ENCODE data around the gene LSM14B. TPM values are rescaled to one million over a fixed set of nuclear protein-coding genes. Genes with fewer than 3 reads are reported as not detected.

The LSM14B gene
- total RNA-seq, 1 experiment from 2014 or later, result 40.4 TPM

DNA sequence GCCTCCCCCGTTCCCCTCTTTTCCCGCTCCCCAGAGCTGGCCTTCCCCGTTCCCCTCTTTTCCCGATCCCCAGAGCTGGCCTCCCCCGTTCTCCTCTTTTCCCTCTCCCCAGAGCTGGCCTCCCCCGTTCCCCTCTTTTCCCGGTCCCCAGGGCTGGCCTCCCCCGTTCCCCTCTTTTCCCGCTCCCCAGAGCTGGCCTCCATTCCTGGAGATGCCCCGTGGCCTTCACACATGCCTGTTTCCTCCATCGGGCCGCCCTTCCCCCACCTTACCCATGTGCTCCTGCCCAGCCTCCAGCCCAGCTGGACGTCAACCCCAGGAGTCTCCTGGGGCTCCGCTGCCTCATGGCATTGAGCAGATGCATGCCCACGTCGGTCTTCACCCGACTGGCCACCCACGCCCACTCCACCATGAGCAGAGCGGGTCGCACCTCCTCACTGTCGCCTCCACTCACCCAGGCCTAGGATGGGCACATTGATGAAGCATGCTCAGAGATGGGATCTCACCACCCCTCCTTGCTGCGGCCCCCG, 29.6 kb downstream of the LSM14B start:
- in situ Hi-C loops (cut with HindIII; ENCODE audit: low pct_unique_long_range_greater_than_20kb, low sequenced_read_pairs), result no loop called here
- DNase-seq (ENCODE audit: low read depth, low spot score), result no peak

DNA sequence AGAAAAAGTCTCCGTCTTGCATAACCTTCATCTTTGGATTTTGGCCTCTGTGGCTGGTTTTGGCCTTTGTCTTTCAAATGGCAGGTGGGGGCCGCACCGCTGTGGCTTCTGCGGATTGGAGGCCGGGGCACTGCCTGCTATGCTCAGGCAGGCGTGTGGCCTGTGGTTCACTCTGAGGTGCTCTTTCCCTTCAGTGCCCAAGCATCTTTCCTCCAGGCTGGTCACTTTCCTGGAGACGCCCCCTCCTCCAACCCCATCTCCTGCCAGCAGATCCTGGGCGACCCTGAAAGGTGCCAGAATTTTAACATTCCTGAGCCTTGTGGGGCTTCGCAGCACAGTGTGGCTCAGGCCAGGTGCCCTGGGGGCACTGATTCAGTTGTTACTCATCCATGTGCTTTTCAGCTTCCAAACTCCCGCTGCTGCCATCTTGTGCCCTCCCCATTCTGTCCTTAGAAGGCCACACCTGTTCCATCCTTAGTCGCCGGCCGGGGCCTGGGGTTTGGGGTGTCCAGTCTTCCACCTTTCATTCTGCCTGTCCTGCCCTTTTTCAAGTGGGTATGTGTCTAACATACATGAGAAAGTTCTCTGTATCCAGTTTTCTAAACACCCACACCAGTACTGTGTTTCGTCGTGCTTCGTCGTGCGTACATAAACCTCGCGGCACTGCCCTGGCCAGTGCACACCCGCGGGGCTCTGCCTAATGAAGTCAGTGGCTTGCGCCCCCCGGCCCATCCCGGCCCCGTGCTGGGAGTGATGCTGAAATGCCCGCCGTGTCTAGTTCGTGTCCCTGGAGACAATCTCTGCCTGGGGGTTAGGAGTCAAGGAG, 33.4 kb downstream of the LSM14B start:
- in situ Hi-C loops (cut with HindIII; ENCODE audit: low pct_unique_long_range_greater_than_20kb, low sequenced_read_pairs), result no loop called here
- no peak for DNase-seq (ENCODE audit: low read depth, low spot score)

DNA sequence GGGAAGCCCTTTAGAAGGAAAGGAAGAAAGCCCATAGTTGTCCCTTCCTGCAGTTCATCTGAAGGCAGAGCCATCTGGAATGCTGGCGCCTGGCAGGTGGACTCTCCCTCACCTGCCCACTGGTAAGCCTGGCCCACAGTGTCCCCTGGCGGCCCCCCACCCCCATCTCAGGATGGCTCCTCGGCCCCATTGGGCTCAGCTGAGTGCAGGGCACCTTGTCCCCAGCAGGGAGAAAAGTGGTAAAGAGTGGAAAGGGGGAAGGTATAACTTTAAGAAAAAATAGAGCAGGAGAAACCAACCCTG, 33.9 kb downstream of the LSM14B start:
- in situ Hi-C loops (cut with HindIII; ENCODE audit: low pct_unique_long_range_greater_than_20kb, low sequenced_read_pairs), result no loop called here
- no peak for DNase-seq (ENCODE audit: low read depth, low spot score)

DNA sequence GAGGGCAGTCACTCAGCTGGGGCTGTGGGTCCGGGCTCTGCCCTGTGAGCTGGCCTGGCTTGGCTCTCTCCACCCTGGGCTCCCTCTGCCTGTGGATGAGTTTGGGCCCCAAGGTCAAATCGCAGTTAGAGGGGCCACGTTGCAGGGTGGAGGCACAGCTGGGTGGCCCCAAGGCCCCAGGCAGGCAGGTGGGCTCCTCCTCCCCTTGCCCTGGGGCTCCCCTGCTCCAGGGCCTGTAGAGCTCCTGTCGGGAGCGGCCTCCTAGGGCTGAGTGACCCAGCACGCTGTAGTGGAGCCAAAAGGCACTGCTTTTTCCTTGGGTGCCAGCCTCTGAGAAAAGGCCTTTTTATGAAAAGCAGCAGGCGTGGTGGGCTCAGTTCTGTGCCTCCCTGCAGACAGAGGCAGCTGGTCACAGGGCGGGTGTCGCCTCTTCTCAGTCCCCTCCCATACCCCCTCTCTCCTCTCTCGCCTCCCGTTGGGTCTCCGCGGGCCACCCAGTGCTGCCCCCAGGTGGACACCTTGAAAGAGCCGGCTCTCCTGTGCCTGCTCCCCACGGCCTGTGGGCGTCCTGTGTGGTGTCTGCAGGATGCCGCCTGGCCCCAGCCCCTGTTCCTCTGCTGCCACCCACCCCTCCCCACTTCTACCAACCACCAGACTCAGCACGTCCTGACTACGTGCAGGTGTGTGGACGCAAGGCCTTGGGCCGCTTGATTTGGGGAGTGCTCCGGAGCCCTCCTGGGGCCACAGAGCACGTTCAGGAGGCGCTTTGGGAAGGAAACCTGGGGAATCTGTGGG, 34.5 kb downstream of the LSM14B start:
- peak; percentile 77 for DNase-seq (ENCODE audit: low read depth, low spot score)
- in situ Hi-C loops (cut with HindIII; ENCODE audit: low pct_unique_long_range_greater_than_20kb, low sequenced_read_pairs), result no loop called here

DNA sequence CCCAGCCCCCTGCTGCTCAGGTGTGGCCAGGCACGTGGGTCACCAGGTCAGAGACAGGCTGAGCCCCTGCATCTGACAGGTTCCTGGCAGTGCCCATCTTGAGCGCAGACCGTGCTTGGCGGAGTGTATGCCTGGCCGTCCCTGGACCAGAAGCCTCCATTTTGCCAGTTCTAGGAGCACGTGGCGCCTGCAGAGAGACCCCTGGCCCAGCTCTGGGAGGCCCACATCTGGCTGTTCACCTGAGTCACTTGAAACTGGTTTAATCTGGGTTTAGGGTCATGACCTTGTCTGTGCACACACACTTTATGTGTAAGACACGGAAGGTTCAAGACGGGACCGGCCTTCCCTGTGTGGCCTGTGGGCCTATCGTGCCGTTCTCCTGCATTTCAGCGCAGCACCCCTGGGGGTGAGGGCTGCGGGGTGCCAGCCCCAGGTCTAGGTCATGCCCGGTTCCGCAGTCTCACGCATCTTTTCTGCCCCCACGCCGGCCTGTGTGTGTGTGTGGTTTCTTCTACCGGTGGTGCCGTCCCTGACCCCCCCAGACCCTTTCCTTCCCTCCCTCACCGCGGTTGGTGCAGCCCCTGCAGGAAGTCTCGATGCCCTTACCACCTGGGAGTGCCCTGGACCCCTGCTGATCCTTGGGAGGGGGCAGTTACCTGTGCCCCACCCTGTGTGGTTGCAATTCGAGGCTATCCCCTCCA, 35.3 kb downstream of the LSM14B start:
- in situ Hi-C loops (cut with HindIII; ENCODE audit: low pct_unique_long_range_greater_than_20kb, low sequenced_read_pairs), result no loop called here
- DNase-seq (ENCODE audit: low read depth, low spot score), result no peak

DNA sequence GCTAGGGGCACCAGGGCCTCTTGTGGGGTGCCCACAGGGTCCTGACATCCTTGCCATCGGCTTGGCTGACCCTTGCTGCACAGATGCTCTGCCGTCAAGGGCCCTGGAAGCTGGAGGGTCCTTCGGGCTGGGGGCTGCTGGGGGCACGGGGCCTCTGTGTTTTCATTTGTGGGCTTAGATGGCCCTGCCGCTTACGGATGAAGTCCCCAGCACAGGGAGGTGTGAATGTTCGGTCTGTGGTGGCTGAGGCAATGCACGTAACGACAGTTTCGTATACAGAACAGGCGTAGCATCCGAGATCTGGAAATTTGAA, 35.8 kb downstream of the LSM14B start:
- no peak for DNase-seq (ENCODE audit: low read depth, low spot score)
- in situ Hi-C loops (cut with HindIII; ENCODE audit: low pct_unique_long_range_greater_than_20kb, low sequenced_read_pairs), result no loop called here

DNA sequence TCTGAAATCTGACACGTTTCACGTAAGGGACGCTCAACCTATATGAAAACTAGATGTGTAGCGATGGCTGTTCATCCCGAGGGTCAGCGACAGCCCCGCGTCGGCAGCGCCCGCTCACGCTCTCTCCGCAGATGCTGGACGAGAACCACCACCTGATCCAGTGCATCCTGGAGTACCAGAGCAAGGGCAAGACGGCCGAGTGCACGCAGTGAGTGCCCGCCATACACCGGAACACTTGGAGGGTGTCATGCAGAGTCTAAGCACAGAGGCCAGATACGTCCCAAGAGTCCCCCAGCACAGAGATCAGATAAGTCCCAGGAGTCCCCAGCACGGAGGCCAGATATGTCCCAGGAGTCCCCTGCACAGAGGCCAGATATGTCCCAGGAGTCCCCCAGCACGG, 36.3 kb downstream of the LSM14B start:
- in situ Hi-C loops (cut with HindIII; ENCODE audit: low pct_unique_long_range_greater_than_20kb, low sequenced_read_pairs), result no loop called here

DNA sequence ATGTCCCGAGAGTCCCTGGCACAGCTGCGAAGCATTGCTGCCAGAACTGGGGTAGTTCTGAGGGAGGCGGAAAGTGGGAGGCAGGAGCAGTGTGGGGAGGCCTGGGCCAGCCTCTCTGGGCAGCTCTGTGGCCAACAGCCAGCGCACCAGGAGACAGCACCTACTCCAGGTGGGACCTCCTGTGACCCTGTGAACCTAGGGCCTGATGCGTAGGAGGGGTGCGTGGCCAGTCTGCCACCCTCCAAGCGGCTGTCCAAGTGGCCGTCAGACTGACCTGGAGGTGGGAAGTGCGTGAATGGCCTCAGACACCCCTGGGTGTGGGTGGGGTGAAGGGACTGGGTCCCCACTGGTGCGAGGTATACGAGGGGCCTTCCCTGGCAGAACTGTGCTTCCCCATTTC, 36.8 kb downstream of the LSM14B start:
- in situ Hi-C loops (cut with HindIII; ENCODE audit: low pct_unique_long_range_greater_than_20kb, low sequenced_read_pairs), result no loop called here
- DNase-seq (ENCODE audit: low read depth, low spot score), result no peak

More for the DNA sequence above, 36.3 kb downstream of the LSM14B start:
- DNase-seq (ENCODE audit: low read depth, low spot score), result no peak

DNA sequence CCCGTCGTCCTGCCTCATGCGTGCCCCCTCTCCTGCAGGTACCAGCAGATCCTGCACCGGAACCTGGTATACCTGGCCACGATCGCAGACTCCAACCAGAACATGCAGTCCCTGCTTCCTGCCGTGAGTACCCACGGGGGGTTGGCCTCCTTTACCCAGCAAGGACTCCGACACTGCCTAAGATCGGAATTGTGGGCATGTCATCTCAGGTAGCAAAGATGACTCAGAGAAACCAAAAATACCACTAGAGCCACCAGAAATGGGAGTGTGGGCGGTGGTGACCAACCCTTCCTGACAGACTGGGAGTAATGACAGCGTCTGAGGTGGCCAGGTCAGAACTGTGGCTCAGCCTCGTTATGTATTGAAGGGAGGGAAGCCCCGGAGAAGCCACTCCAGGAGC, 37.6 kb downstream of the LSM14B start:
- in situ Hi-C loops (cut with HindIII; ENCODE audit: low pct_unique_long_range_greater_than_20kb, low sequenced_read_pairs), result no loop called here
- DNase-seq (ENCODE audit: low read depth, low spot score), result no peak

DNA sequence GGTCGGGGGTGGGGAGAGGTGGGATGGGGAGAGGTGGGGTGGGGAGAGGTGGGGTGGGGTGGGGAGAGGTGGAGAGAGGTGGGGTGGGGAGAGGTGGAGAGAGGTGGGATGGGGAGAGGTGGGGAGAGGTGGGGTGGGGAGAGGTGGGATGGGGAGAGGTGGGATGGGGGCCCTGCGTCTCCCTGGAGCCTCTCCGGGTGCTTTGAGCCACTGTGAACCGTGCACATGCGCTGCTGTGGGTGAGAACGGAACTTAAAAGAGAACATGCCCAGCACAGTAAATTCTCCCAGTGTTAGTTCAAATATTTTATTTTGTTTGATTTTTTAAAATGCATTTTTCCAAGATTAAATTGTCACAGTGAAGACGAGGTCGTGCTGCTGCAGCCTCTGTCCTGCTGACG, 38.0 kb downstream of the LSM14B start:
- in situ Hi-C loops (cut with HindIII; ENCODE audit: low pct_unique_long_range_greater_than_20kb, low sequenced_read_pairs), result no loop called here
- no peak for DNase-seq (ENCODE audit: low read depth, low spot score)

DNA sequence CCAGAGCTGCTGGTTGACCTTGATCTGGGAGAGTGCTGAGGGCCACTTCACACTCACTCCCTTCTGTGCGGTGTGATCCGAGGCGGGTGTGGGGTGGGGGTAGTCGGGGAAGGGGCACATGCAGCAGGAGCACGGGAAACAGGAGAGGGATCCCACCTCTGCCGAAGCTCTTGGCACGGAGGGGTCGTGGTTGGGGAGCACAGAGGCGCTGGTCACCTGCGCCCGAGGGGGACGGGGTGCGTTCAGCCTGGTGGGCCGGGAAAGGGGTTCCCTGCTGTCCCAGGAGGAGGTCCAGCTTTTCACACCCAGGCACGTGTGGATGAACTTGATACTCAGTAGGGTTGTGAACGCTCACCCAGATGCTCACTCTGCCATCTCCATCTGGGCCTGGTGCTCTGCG, 38.6 kb downstream of the LSM14B start:
- in situ Hi-C loops (cut with HindIII; ENCODE audit: low pct_unique_long_range_greater_than_20kb, low sequenced_read_pairs), result no loop called here
- DNase-seq (ENCODE audit: low read depth, low spot score), result no peak

DNA sequence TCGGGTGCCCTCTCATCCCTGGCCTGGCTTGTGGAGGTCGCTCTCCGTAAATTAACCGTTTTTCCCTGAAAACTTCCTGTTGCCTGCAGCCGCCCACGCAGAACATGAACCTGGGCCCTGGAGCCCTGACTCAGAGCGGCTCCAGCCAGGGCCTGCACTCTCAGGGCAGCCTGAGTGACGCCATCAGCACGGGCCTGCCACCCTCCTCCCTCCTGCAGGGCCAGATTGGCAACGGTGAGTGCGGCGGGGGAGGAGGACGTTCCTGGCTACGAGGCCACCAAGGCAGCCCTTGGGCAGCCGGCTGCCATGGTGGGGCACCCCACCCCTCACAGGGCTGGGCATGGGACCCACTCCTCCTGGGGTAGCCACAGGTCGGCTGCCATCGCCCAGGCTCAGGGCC, 39.1 kb downstream of the LSM14B start:
- in situ Hi-C loops (cut with HindIII; ENCODE audit: low pct_unique_long_range_greater_than_20kb, low sequenced_read_pairs), result no loop called here

DNA sequence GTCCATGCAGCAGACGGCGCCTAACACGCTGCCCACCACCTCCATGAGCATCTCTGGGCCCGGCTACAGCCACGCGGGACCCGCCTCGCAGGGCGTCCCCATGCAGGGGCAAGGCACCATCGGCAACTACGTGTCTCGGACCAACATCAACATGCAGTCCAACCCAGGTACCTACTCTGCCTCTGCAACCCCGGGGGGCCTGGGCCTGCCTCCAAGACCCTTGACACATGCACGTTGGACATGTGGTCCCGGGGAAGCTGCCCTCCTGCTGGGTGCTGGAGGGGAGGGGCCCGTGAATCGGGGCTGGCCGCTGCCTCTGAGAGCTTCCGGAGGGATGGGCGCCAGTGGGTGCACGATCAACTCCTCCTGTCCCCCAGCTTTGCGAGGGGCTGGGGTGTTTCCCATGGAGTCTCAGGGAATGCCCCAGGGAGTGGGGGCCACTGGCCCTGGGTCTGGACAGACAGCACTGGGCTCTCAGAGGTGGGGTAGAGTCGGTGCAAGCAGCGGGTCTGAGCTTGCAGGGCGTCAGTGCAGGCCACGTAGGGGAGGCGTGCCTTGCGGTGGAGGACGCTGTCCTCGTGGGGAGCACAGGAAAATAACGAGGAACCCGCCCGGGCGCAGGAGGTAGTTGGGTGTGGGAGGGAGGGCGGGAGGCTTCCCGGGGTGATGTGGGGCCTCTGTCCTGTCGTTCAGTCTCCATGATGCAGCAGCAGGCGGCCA, 40.6 kb downstream of the LSM14B start:
- in situ Hi-C loops (cut with HindIII; ENCODE audit: low pct_unique_long_range_greater_than_20kb, low sequenced_read_pairs), result no loop called here
- no peak for DNase-seq (ENCODE audit: low read depth, low spot score)

More for the DNA sequence above, 39.1 kb downstream of the LSM14B start:
- DNase-seq (ENCODE audit: low read depth, low spot score), result no peak

DNA sequence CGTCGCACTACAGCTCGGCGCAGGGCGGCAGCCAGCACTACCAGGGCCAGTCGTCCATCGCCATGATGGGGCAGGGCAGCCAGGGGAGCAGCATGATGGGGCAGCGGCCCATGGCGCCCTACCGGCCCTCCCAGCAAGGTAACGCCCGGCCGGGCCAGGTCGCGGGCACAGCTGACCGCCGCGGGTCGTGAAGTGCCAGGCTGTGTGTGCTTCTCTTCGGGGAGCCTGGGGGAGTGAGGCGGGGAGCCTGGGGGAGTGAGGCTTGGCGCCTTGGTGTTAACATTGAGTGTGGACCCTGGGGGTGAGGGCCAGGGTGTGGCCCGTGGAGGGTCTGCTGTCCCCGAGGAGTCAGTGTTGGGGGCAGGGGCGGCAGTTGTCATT, 41.2 kb downstream of the LSM14B start:
- in situ Hi-C loops (cut with HindIII; ENCODE audit: low pct_unique_long_range_greater_than_20kb, low sequenced_read_pairs), result no loop called here
- DNase-seq (ENCODE audit: low read depth, low spot score), result no peak

DNA sequence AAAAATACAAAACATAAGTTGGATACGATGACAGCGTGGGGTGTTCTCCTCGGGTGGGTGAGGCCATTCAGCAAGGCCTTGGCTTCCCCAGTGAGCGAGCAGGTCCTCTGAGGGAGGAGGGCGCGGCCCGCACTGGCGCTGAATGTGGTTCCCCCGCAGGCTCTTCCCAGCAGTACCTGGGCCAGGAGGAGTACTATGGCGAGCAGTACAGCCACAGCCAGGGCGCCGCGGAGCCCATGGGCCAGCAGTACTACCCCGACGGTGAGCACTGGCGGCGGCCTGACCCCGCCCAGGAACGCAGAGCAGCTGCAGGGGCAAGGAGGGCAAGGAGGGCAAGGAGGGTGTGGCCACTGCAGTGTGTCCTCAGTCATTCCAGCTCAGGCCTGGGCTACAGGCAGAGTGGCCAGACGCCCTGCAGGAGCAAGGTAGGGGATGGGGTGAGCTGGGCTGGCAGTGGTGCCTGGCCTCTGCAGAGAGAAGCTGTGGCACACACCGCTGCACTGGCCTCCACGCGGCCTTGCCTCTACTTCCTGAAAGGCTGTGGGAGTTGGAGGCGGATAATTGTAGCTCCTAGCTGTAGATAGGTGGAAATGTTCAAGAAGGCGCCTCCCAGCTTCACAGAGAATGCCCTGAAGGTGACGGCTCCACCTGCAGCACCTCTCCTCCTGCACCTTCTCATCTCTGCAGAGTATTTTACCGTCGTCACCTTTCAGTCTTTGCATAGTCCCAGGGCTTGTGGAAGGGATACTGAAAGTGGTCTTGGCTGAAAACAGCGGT, 41.9 kb downstream of the LSM14B start:
- in situ Hi-C loops (cut with HindIII; ENCODE audit: low pct_unique_long_range_greater_than_20kb, low sequenced_read_pairs), result no loop called here
- DNase-seq (ENCODE audit: low read depth, low spot score), result no peak

DNA sequence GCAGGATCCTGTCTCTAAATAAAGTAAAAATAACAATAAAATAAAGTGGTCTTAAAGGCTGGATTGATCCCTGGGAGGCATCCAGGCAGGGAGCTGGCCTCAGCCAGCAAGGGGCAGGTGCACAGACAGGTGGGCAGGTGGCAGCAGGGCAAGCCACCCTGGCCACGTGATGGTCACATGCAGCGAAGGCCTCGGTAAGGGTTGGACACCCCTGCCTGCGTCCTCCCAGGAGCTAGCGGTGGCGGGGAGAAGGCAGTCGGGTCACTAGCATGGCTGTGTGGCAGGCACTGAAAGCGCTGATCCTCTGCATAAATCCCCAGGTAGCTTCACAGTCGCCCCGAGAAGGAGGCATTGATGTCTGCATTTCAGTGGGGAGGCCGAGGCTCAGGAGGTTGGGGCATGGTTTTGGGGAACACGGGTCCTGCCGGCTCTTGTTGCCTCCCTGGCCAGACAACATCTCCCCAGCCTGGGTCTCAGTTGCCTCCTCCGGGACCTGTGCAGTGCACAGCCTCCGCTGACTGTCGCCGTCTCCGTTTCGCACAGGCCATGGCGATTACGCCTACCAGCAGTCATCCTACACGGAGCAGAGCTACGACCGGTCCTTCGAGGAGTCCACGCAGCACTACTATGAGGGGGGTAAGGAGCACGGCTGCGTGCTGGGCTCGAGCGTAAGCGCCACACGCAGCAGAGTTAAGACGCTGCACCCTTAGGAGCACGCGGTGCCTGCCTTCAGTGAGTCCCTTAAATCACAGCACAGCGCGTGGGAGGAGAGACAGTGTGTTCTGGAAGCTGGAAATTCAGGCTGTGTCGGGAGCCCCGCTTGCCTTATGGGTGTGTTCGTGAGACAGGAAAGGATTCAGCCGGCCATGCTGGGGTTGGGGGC, 42.8 kb downstream of the LSM14B start:
- in situ Hi-C loops (cut with HindIII; ENCODE audit: low pct_unique_long_range_greater_than_20kb, low sequenced_read_pairs), result no loop called here
- no peak for DNase-seq (ENCODE audit: low read depth, low spot score)

Measured in SK-MEL-5 (cell line).